Adrenal gland (tissue), 12 donors: ENCODE data around the gene RPS6KA1. TPM values are rescaled to one million over a fixed set of nuclear protein-coding genes. Genes with fewer than 3 reads are reported as not detected.
"Not testable (repeated sequence)": the region's sequence is repeated elsewhere in the genome, so short reads cannot be mapped to it uniquely, and the experiment has no call there.

Experiments
- DNase-seq, 7 donors: peaks; one replicate each; pipeline ENCODE4 v3.0.0-alpha.2; 2019 to 2020
- H3K27ac ChIP-seq, 5 donors: fragments of 200-600 bp; sonication (generic) in 4 of 5; 1 replicate in 3 of 5; 2 replicates in 2 of 5; pipeline versions ENCODE4 v1.5.1 to v1.8.0; 2016 to 2020; ENCODE audit warnings: mild to moderate bottlenecking in 1 of 5
- H3K27me3 ChIP-seq: fragments of 200-600 bp; 2 replicates; pipeline ENCODE4 v1.8.0; 2021
- H3K36me3 ChIP-seq, 2 donors: fragments of 200-600 bp; replicated peaks in 1 of 2; 1 replicate in 1 of 2; 2 replicates in 1 of 2; pipeline versions ENCODE4 v1.5.1 to v1.8.0; 2018 to 2022
- H3K4me1 ChIP-seq, 2 donors: fragments of 200-600 bp; replicated peaks in 1 of 2; 1 replicate in 1 of 2; 2 replicates in 1 of 2; pipeline versions ENCODE4 v1.5.1 to v1.8.0; 2018 to 2021
- H3K4me3 ChIP-seq, 4 donors: fragments of 200-600 bp; sonication (generic) in 3 of 4; one replicate each; pipeline ENCODE4 v1.5.1; 2016 to 2018
- H3K9me3 ChIP-seq, 3 donors: fragments of 200-600 bp; sonication (generic) in 1 of 3; replicated peaks in 1 of 3; 1 replicate in 2 of 3; 2 replicates in 1 of 3; pipeline versions ENCODE4 v1.5.1 to v1.8.0; 2016 to 2021
- CTCF ChIP-seq, 6 experiments: fragments of 450-650 bp in 4 of 6; fragments of 200-600 bp in 2 of 6; sonication (generic) in 1 of 6; IDR thresholded peaks; 1 replicate in 5 of 6; 2 replicates in 1 of 6; pipeline versions ENCODE4 v1.5.1 to v1.8.0; 2016 to 2021; ENCODE audit warnings: antibody characterized with exemption in 6 of 6, mild to moderate bottlenecking in 2 of 6, moderate library complexity in 1 of 6
- POLR2A ChIP-seq, 2 donors: fragments of 450-650 bp; IDR thresholded peaks; one replicate each; pipeline ENCODE4 v1.6.1; 2017; ENCODE audit warnings: antibody characterized with exemption in 2 of 2, mild to moderate bottlenecking in 2 of 2, moderate library complexity in 1 of 2
- WGBS, 4 donors: extraction: QIAGEN DNeasy Blood & Tissue Kit in 2 of 4; methylation state at CpG; one replicate each; pipeline versions ENCODE4 v1.1.5 to v1.1.7; 2013 to 2017; 5-methylcytosine and 5-hydroxymethylcytosine counted together
- intact Hi-C, 2 donors: fragments of 100-400 bp; cut with DNase I; formaldehyde crosslinking; loops; one replicate each; pipeline versions ENCODE4 v1.14.1 to v1.15.0; 2022 to 2023
- polyA plus RNA-seq, 3 donors: library from polyadenylated mRNA; stranded (reverse); fragments of 200-250 nt in 2 of 3; fragments of 350-450 nt in 1 of 3; fragmentation: Illumina TruSeq in 1 of 3; extraction: RNeasy Lipid Tissue Mini Kit (QIAGEN cat#74804) in 1 of 3; gene quantifications; one replicate each; pipeline ENCODE4 v1.2.3, GENCODE V29; 2013 to 2014
- total RNA-seq, 9 donors: library from RNA; depleted of rRNA in 4 of 9; stranded (reverse); fragments of >200 nt in 4 of 9; fragments of 120-200 nt in 1 of 9; fragmentation: NEBNext Ultra II Directional in 1 of 9; extraction: Animal tissue kit (Norgen Biotek cat#: 25700) in 1 of 9; gene quantifications; one replicate each; pipeline versions ENCODE4 v1.1.0 to v1.2.4, GENCODE V29; 2013 to 2023
- donor health status: healthy with polysubstance abuse.
- donor health status: Bipolar disorder and iron deficiency.
- donor health status: DM: yes; HTN: yes; CAD: no.
- donor health status: DM: no; HTN: no; CAD: no.
- donor health status: DM: no; HTN: no; CAD: no.
- donor health status: DM: yes; HTN: yes; CAD: no.

The RPS6KA1 gene
- total and polyA plus RNA-seq, 12 donors, result 17.1 to 51.5 (median 40.1) TPM

- H3K4me3 ChIP-seq, result no peak overlapping the region
- H3K9me3 ChIP-seq, result no peaks in the 10 kb centered on the region
- H3K27me3 ChIP-seq, result no peaks in the 10 kb centered on the region
- H3K4me1 ChIP-seq, result no peaks in the 10 kb centered on the region
- no peaks in the 10 kb centered on the region for H3K36me3 ChIP-seq
- intact Hi-C loops, result no loop called here
- 62 to 72% (median 69%) methylated on average over 6 of the region's 6 CpGs for WGBS, 4 donors
- DNase-seq, result peak in 4 of 7 donors; percentile 15 to 44 (median 35)
- H3K27ac ChIP-seq, result no peak overlapping the region
- TF ChIP-seq CTCF (IDR thresholded peaks at IDR 0.05) (no peak), POLR2A (IDR thresholded peaks at IDR 0.05) (no peak)
These were observed 53.4 kb downstream of the RPS6KA1 start for GRCh38 chr1:26582836-26583460.

DNA sequence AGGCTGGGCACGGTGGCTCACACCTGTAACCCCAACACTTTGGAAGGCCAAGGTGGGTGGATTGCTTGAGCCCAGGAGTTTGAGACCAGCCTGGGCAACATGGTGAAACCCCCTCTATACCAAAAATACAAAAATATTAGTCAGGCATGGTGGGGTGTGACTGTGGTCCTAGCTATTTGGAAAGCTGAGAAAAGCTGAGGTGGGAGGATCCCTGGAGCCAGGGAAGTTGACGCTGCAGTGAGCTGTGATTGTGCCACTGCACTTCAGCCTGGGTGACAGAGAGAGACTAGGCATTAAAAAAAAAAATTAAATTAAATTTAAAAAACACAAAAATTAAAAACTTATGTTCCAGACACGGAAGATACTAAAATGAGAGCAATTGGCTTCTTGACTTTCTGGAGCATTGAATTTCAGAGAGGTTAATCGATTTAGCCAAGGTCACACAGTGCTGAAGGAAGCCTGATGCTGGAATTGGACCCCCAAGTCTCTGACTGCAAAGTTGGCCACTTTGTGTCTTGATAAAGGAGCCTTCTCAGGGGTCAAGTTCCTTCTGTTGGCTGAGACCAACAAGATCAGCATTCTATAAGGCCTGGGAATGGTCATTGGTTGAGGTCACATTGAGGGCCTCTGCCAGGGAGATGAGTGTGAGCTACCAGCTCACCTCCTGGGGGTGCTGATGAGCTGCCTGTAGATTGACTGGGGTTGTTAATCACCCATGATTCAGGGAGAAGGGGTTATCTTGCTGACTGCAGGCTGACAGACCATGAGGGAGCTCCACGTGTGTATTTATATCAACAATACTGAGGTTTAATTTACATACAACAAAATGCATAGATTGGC, 54.3 kb downstream of the RPS6KA1 start:
- H3K4me3 ChIP-seq, result no peak overlapping the region
- H3K36me3 ChIP-seq, result no peaks in the 10 kb centered on the region
- H3K9me3 ChIP-seq, result no peaks in the 10 kb centered on the region
- intact Hi-C loops, result no loop called here
- H3K27me3 ChIP-seq, result no peaks in the 10 kb centered on the region
- WGBS, 4 donors, result 80 to 84% (median 81%) methylated on average over 5 of the region's 5 CpGs
- H3K4me1 ChIP-seq, result no peaks in the 10 kb centered on the region
- DNase-seq, result no peak
- no peak overlapping the region for H3K27ac ChIP-seq
- TF ChIP-seq POLR2A (IDR thresholded peaks at IDR 0.05) (no peak), CTCF (IDR thresholded peaks at IDR 0.05) (no peak)

DNA sequence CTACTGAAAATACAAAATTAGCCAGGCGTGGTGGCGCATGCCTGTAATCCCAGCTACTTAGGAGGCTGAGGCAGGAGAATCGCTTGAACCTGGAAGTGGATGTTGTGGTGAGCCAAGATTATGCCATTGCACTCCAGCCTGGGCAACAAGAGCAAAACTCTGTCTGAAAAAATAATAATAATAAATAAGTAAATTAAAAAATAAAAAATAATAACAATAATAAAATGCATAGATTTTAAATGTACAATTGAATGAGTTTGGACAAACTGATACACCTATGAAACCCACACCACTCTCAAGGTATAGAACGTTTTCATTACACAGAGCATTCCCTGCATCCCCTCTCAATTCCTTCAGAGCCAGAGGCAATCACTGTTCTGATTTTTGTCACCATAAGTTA, 55.0 kb downstream of the RPS6KA1 start:
- H3K4me1 ChIP-seq, H3K9me3 ChIP-seq, H3K36me3 ChIP-seq, H3K4me3 ChIP-seq, H3K27ac ChIP-seq, DNase-seq, H3K27me3 ChIP-seq, intact Hi-C loops: not testable (repeated sequence)
- 89 to 97% (median 92%) methylated on average over 4 of the region's 4 CpGs for WGBS, 4 donors

GRCh38 chr1:26585471-26585870, 55.9 kb downstream of the RPS6KA1 start:
- intact Hi-C loops, result no loop called here
- no peaks in the 10 kb centered on the region for H3K9me3 ChIP-seq
- no peak overlapping the region for H3K27ac ChIP-seq
- H3K4me3 ChIP-seq, result no peak overlapping the region
- H3K27me3 ChIP-seq, result no peaks in the 10 kb centered on the region
- no peak for DNase-seq
- 54 to 63% (median 61%) methylated on average over 6 of the region's 6 CpGs for WGBS, 4 donors
- no peaks in the 10 kb centered on the region for H3K36me3 ChIP-seq
- no peaks in the 10 kb centered on the region for H3K4me1 ChIP-seq
- TF ChIP-seq CTCF (IDR thresholded peaks at IDR 0.05), result no peak
- TF ChIP-seq POLR2A (IDR thresholded peaks at IDR 0.05), result no peak
